NCI-H1048 (cell line): ENCODE results near the gene ACP5.
"Not testable (repeated sequence)": the region's sequence is repeated elsewhere in the genome, so short reads cannot be mapped to it uniquely, and the experiment has no call there.

Experiments used
- DNase-seq: peaks from one replicate; lab custom pipeline; 2025; lab: John Stamatoyannopoulos, UW

The ACP5 gene

GRCh38 chr19:11578258-11579142 lies 1.1 kb upstream of the ACP5 start:
- no peak for DNase-seq

- no peak for DNase-seq
Observed at GRCh38 chr19:11576227-11576626, 1.2 kb downstream of the ACP5 start.

- DNase-seq: no peak
Observed at GRCh38 chr19:11574689-11575088, 2.8 kb downstream of the ACP5 start.

GRCh38 chr19:11573763-11574162 lies 3.7 kb downstream of the ACP5 start:
- DNase-seq: not testable (repeated sequence)

GRCh38 chr19:11573354-11573753 lies 4.1 kb downstream of the ACP5 start:
- not testable (repeated sequence) for DNase-seq

GRCh38 chr19:11570039-11570462 lies 7.4 kb downstream of the ACP5 start:
- DNase-seq: no peak

- no peak for DNase-seq
Observed at GRCh38 chr19:11566164-11566563, 11.3 kb downstream of the ACP5 start.

GRCh38 chr19:11565649-11565980 lies 11.8 kb downstream of the ACP5 start:
- not testable (repeated sequence) for DNase-seq

- DNase-seq: not testable (repeated sequence)
Observed at GRCh38 chr19:11564082-11564807, 13.2 kb downstream of the ACP5 start.

GRCh38 chr19:11563532-11563931 lies 13.9 kb downstream of the ACP5 start:
- DNase-seq: no peak

GRCh38 chr19:11560404-11561051 lies 16.9 kb downstream of the ACP5 start:
- DNase-seq: no peak

- peak; percentile 93 for DNase-seq
Observed at GRCh38 chr19:11558881-11559828, 18.3 kb downstream of the ACP5 start, which contains the start of gene ELOF1. Gene ELOF1 (minus strand): TSS chr19:11559230. CDS start chr19:11554347, 4,883 bp downstream.

- no peak for DNase-seq
Observed at GRCh38 chr19:11556634-11557420, 20.6 kb downstream of the ACP5 start.

- DNase-seq: no peak
Observed at GRCh38 chr19:11555246-11555645, 22.2 kb downstream of the ACP5 start.

- DNase-seq: no peak
Observed at GRCh38 chr19:11554160-11554559, 23.3 kb downstream of the ACP5 start.

- no peak for DNase-seq
Observed at GRCh38 chr19:11552666-11553372, 24.6 kb downstream of the ACP5 start.

GRCh38 chr19:11551603-11552235 lies 25.7 kb downstream of the ACP5 start:
- no peak for DNase-seq

- no peak for DNase-seq
Observed at GRCh38 chr19:11550265-11550664, 27.2 kb downstream of the ACP5 start.

- DNase-seq: no peak
Observed at GRCh38 chr19:11549386-11549953, 28.0 kb downstream of the ACP5 start.
